Measurements from ENCODE around the gene DRGX.

DNA sequence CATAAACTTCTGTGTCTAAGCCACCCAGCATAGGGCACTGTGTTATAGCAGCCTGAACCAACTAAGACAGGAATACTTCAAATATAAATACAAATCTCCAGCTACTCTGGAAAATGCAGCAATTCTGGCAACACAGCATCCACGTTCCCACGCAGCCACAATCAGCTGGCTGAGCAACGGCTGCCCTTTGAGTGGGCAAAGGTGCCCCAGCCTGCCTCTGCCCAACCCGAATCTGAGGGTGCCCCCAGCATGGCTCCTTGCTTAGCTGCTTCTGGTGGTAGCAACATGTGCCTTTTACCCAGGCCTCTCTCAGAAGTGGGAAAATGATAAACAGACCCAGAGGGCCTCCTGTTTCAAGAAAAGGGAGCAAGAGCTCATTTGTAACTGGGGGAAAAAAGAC lies 12.0 kb downstream of the DRGX start:
- TF ChIP-seq, protein P1, sequence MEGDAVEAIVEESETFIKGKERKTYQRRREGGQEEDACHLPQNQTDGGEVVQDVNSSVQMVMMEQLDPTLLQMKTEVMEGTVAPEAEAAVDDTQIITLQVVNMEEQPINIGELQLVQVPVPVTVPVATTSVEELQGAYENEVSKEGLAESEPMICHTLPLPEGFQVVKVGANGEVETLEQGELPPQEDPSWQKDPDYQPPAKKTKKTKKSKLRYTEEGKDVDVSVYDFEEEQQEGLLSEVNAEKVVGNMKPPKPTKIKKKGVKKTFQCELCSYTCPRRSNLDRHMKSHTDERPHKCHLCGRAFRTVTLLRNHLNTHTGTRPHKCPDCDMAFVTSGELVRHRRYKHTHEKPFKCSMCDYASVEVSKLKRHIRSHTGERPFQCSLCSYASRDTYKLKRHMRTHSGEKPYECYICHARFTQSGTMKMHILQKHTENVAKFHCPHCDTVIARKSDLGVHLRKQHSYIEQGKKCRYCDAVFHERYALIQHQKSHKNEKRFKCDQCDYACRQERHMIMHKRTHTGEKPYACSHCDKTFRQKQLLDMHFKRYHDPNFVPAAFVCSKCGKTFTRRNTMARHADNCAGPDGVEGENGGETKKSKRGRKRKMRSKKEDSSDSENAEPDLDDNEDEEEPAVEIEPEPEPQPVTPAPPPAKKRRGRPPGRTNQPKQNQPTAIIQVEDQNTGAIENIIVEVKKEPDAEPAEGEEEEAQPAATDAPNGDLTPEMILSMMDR (IDR thresholded peaks at IDR 0.05): no peak
- TF ChIP-seq POLR2A (IDR thresholded peaks at IDR 0.05): no peak

All from uterus (tissue), 2 donors.